Dedifferentiated amniotic fluid mesenchymal stem cell (primary cell): Measurements from ENCODE around the gene CISD3.
A peak's percentile ranks its signal among the peaks of the same experiment; 100 is the strongest.

ENCODE experiments used
- DNase-seq: peaks from one replicate; pipeline ENCODE4 v3.0.0-alpha.2; 2016; ENCODE audit errors: extremely low spot score

Gene CISD3

GRCh38 chr17:38745545-38745944 is 15.4 kb downstream of the CISD3 start:
- no peak for DNase-seq

DNA sequence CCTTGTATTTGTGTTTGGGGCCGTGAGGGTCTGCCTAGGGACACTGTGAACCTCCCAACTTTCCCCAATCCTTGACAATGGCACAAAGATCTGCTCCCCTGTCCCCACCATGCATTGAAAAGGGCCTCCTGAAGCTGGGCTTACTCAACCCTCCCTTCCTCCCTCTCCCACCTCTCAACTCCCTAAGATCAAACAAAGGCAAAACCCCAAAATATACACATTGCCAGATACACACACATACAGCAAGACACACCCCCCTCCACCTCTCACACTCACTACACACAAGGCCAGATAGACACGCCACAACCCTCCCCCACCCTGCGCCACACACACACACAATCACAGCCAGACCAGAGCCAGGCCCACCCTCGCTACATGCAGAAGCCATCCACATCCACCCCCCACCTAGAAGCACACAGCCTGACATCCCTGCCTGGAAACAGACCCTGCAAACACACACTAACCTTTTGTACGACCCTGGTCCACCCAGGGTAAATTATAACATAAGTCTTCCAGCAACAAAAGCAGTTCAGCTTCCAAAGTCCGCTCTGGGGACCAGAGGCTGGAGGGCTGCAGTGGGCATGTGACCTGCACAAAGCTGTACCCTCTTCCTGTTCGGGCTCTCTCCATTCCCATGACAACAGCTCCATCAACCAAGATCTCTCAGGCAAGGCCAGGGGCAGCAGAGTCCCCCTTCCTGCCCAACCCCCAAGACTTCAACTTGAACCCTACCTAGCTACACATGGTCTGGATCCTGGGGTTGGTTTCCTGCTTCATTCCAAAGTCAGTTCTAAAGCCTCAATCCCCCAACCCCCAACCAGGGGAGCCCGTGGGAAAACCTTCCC is 16.1 kb downstream of the CISD3 start:
- no peak for DNase-seq

DNA sequence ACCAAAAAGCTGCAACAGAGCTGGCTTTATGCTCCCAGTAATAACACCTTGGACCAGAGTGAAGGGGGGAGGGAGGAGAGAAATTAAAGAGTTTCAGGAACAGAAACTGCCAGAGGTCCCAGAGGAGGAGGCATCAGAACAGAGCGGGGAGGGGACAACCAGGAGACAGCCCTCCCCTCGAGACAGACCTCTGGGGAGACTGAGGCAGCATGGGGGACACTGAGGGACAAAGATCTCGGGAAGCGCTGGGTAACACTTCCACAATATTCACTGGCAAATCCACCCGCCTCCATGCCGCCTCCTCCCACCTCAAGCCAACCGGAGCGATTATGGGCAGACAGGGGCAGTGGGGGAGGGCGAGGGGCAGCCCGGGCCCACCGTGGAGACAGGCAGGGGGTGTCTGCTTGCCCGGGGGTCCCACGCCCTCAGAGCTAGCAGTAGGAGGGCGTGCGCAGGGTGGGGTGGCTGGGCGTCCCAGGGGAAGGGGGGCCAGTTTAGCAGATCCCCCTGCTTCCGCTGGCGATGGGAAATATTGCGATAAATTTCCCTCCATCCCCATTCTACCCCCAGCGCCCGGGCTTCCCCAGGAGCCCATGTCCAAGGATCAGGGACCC is 16.8 kb downstream of the CISD3 start:
- no peak for DNase-seq

- DNase-seq, result no peak
Observed at GRCh38 chr17:38747463-38748148, 17.5 kb downstream of the CISD3 start.

GRCh38 chr17:38748149-38748891 is 18.2 kb downstream of the CISD3 start, which contains the start of gene PCGF2:
TSS of gene PCGF2 (minus strand) at chr17:38748336. CDS start at chr17:38740402, 7,934 bp downstream.
- DNase-seq, result peak; percentile 86

- DNase-seq, result no peak
Observed at GRCh38 chr17:38748892-38749222, 18.7 kb downstream of the CISD3 start.

DNA sequence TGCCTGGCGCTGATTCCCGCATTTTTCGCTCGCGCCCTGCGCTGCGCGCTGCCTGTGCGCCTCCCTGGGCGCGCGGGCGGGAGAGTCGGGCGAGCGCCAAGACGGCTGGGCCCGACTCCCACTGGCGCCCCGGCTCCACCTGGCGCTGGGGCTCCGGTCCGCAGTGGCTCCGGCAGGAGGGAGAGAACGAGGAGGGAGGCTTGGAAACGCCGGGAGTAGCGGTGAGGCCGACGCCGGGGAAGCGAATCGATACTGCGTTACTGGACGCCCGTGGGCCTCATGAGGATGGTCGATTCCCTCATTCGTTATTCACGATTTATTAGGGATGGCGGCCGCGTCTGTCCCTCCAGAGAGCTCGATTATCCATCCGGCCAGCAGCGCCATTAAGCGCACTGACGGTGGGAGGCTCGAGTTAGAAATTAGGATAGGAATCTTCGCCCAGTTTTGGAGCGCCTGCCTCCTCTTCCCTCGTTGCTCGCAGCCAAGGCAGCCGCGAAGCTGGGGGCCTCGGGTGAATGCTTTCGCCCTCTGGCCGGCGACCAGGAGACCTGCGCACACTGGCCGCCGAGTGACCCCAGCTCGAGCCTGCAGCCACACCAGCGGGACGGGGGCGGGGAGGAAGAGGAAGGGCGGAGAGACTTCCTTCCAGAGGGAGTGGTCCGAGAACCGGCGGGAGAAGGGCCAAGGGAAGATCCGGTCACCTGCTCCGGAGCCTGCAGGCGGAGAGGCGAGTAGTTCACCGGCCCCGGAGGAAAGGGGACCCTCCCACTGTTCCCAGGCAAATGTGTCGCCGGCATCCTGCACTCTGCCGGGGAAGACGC is 19.3 kb downstream of the CISD3 start:
- DNase-seq, result no peak

DNA sequence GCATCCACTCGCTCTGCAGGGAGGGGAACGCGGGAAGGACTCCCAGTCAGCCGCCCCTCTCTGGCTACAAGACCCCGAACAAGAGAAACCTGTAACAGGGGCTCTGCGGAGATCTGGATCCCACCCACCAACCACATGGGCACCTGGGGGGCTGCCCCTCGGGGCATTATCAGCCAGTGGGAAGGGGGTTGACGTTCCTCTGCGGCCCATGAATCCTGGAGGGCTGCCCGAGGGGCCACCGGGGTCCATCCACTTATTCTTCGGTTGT is 19.8 kb downstream of the CISD3 start:
- no peak for DNase-seq

- DNase-seq, result no peak
Observed at GRCh38 chr17:38750312-38751121, 20.4 kb downstream of the CISD3 start.

DNA sequence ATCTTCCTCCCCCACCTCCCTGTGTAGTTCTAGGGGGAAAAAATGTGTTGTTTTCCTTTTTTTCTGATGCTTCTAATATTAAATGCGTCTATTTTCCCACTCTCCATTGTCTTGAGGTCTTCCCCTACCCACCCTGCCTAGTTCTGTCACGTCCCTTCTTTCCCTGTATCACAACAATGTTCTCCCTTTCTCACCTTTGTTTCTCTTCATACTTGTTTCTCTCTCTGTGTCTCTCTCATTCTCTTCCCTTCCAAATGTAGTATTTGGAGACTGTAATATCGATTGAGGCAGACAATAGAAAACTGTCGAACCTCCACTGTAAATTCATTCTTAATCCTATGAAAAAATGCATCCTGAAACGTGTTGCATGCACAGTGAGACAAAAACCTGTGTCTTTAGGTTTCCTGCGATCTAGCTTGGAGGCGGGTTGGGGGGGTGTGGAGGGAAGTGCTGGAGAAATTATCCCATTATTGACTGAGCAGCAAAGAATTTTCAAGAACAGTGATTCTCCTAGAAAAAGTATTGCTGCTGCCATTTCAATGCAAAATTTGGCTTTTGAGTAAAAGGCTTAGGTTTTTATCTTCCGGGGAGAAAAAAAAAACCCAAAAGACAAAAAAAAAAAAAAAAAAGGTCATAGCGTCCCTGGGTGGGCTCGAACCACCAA is 21.1 kb downstream of the CISD3 start:
- no peak for DNase-seq

GRCh38 chr17:38751808-38752307 is 21.7 kb downstream of the CISD3 start:
- peak; percentile 89 for DNase-seq

DNA sequence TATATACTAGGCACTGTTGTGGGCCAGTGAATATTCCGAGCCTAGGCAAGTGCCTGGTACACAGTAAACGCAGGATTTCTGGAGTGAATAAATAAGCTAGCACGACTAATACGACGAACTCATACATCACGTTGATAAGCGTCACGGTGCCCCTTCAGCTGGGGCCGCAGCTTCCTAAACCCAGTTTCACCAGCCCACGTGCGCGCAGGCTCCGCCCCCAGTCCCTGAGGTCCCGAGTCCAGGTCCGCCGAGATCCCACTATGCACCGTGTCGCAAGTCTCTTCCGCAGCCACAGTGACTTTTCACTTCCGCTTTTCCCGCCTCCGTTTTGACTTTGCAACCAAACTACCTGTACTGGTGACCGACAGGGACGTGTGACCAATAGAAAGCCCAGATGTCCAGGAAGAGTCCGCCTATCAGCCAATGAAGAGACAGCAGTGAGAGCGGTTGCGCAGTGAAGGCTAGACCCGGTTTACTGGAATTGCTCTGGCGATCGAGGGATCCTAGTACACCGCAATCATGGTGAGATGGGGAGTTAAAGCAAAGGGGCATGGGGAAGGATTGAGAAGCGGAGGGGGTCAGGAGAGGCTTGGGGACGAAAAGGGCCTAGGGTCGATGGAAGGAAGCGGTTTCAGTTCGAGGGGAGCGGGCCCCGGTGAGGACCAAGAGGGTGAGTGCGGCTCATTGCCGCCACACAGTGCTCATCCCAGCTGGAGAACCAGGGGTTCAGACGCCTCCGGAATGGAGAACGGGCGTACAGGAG is 22.3 kb downstream of the CISD3 start, which contains the start of gene PSMB3:
PSMB3 (plus strand) TSS at position 434 of the 763 bp plus-strand sequence; CDS start at position 520, 86 bp downstream.
- DNase-seq, result peak; percentile 100

DNA sequence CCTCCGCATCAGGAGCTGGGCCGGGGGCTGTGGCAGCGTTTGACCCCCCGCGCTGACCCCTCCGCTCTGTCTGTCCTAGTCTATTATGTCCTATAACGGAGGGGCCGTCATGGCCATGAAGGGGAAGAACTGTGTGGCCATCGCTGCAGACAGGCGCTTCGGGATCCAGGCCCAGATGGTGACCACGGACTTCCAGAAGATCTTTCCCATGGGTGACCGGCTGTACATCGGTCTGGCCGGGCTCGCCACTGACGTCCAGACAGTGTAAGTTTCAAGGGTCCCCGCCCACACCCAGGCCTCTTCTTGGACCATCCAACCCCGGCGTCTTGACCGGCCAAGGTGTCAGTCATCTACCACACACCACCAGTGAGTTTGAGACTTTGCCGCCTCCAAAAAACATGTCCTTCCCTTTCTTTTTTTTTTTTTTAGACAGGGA is 22.9 kb downstream of the CISD3 start:
- no peak for DNase-seq

DNA sequence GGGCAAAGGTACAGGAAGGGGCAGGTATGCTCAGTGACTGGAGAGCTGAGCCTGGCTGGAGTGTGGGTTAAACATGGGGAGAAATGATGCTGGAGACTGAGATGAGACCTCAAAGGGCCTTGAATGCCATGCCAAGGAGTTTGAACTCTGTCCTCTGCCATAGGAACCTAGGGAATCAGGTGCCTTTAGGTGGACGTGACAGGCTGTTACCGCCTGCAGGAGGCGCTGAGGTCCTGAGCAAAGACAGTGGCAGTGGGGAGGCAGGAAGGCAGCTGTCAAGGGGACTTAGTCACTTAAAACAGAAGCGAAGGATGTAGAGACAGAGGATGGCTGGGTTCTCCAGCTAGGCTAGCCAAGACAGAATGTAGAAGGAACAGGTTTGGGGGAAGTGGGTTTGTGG is 31.5 kb downstream of the CISD3 start:
- DNase-seq, result no peak

DNA sequence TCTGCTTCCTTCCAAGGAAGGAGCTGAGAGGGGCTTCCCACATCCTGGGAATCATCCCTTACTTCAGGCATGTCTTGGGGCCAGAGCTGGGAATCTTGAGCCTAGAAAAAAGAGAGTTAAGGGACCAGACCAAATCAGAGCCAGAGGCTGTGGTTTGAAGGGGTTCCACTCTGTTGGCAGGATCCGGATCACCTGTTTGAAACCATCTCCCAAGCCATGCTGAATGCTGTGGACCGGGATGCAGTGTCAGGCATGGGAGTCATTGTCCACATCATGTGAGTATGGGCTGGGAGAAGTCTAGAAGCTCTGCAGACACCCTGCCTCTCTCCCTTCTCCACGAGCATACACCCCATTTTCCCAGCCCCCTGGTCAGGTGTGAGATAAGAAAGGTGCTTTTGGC is 32.1 kb downstream of the CISD3 start:
- DNase-seq, result no peak

DNA sequence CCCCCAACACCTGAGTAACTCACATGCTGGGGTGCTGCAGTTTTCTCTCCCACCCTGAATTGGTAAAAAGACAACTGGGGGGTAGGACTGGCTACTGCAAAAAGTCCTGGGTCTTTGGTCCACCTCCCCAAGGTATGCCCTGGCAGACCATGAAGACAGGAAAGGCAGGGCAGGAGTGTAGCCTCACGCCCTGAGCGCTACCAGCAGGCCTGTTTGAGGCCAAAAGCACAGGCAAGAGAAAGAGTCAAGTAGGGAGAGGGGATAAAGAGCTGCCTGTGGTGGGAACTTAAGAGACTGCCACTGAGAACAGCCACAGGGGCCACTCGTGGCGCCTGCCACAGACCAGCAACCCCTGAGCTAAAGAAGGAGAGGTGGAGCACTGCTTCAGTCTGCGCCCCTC is 36.2 kb downstream of the CISD3 start:
- DNase-seq, result no peak

DNA sequence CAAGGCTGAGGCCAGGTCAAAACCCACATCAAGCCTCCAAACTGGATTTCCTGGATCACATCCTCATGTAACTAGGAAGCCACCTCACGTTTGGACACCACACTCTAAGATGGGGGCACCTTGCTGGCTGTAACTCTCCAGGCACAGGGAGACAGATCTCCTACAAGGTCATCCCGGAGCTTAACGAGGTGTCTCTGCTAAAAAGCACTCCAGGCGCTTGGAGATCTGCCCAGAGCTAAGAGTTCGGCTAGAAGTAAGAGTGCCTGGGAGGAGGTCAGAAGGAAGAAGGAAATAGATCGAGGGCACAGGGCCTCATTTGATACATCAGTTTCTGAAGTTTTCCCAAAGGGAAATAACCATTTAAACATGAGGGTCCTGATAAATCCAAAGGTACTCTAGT is 38.3 kb downstream of the CISD3 start:
- no peak for DNase-seq

DNA sequence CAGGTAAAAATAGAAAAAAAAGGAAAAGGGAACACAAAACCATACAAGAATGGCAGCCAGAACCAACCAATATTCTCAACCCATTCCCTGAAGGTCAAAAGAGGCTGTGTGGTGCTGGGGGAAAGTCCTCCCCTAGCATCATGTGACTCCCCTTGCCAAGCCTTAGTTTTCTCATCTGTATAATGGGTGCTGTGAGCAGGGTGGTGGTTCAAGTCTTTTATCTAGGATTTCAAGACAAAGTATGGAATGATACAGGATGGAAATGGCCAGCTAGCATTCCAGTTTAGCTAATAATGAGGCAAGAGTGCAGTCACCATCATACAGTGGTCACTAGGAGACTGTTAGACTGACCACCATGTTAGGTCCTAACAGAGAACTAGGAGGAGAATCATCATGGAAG is 43.1 kb downstream of the CISD3 start:
- no peak for DNase-seq

DNA sequence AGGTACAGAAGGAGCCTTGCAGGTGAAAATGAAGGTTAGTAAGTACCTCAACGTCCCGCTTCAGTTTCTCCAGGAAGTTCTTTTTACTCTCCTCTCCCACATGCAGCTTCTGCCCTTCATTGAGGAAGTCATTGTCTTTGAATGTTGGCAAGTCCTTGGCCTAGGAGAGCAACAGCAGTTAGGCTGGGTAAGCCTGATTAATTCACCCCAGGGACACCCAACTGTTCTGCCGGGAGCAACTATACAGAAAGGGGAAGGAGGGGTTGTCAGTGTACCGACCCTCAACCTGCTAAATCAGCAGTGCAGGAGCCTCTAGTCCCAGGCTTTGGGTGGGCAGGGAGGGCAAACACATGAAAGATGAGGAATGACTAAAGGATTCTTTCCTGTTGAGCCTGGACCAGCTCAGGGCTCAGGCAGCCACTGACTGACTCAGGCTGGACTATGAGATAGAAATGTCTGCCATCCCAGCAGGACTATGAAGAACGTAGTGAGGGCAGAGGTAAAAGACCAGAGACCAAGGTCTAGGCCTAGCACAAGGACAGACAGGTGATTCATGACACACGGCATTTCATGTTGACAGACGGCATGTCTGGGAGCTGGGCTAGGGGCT is 47.6 kb downstream of the CISD3 start:
- no peak for DNase-seq
